ENCODE results near the gene PLA2G12A. TPM values are rescaled to one million over a fixed set of nuclear protein-coding genes. Genes with fewer than 3 reads are reported as not detected.

The PLA2G12A gene
- total RNA-seq, 4 donors from 2014 or later = 15.6 to 33.2 (median 20.5) TPM

- 98% methylated on average over 1 of the region's 1 CpG for WGBS
- TF ChIP-seq CTCF (IDR thresholded peaks at IDR 0.05) = no peak
- TF ChIP-seq EP300 (IDR thresholded peaks at IDR 0.05) = no peak
- TF ChIP-seq POLR2AphosphoS5 (IDR thresholded peaks at IDR 0.05) = no peak
- no peak for TF ChIP-seq POLR2A (IDR thresholded peaks at IDR 0.05)
- DNase-seq (ENCODE audit: low spot score in 2 of 2) = no peak
These were observed 18.2 kb upstream of the PLA2G12A start for GRCh38 chr4:109748114-109748513.

GRCh38 chr4:109746728-109747127 is 16.9 kb upstream of the PLA2G12A start:
- no peak overlapping the region for H3K4me3 ChIP-seq
- DNase-seq (ENCODE audit: low spot score in 2 of 2) = no peak
- TF ChIP-seq POLR2A (IDR thresholded peaks at IDR 0.05) = no peak
- no peak for TF ChIP-seq POLR2AphosphoS5 (IDR thresholded peaks at IDR 0.05)
- TF ChIP-seq CTCF (IDR thresholded peaks at IDR 0.05) = no peak
- TF ChIP-seq EP300 (IDR thresholded peaks at IDR 0.05) = no peak
- no peaks in the 10 kb centered on the region for H3K27me3 ChIP-seq
- no peaks in the 10 kb centered on the region for H3K9me3 ChIP-seq
- H3K36me3 ChIP-seq = no peaks in the 10 kb centered on the region
- H3K4me1 ChIP-seq = no peaks in the 10 kb centered on the region
- 81% methylated on average over 2 of the region's 2 CpGs for WGBS
- no peak overlapping the region for H3K27ac ChIP-seq

More at GRCh38 chr4:109748114-109748513, 18.2 kb upstream of the PLA2G12A start:
- Histone ChIP-seq H3K27ac (no peak overlapping the region), H3K9me3 (no peaks in the 10 kb centered on the region), H3K27me3 (no peaks in the 10 kb centered on the region), H3K36me3 (no peaks in the 10 kb centered on the region), H3K4me1 (no peaks in the 10 kb centered on the region), H3K4me3 (no peak overlapping the region)

- TF ChIP-seq CTCF (IDR thresholded peaks at IDR 0.05) (no peak), POLR2AphosphoS5 (IDR thresholded peaks at IDR 0.05) (no peak), EP300 (IDR thresholded peaks at IDR 0.05) (no peak), POLR2A (IDR thresholded peaks at IDR 0.05) (no peak)
- no peak overlapping the region for H3K27ac ChIP-seq
- H3K36me3 ChIP-seq = no peaks in the 10 kb centered on the region
- H3K27me3 ChIP-seq = no peaks in the 10 kb centered on the region
- no peaks in the 10 kb centered on the region for H3K9me3 ChIP-seq
- H3K4me1 ChIP-seq = no peaks in the 10 kb centered on the region
- DNase-seq (ENCODE audit: low spot score in 2 of 2) = no peak
- no peak overlapping the region for H3K4me3 ChIP-seq
These were observed 16.0 kb upstream of the PLA2G12A start for GRCh38 chr4:109745830-109746229.

- no peak for DNase-seq (ENCODE audit: low spot score in 2 of 2)
- WGBS = 60% methylated on average over 3 of the region's 3 CpGs
- H3K27ac ChIP-seq = no peak overlapping the region
- H3K4me3 ChIP-seq = no peak overlapping the region
- H3K36me3 ChIP-seq = no peaks in the 10 kb centered on the region
- peaks cover 3% of the 10 kb centered on the region for H3K27me3 ChIP-seq
- H3K4me1 ChIP-seq = no peaks in the 10 kb centered on the region
- no peaks in the 10 kb centered on the region for H3K9me3 ChIP-seq
- no peak for TF ChIP-seq EP300 (IDR thresholded peaks at IDR 0.05)
- TF ChIP-seq POLR2AphosphoS5 (IDR thresholded peaks at IDR 0.05) = no peak
- TF ChIP-seq POLR2A (IDR thresholded peaks at IDR 0.05) = no peak
- TF ChIP-seq CTCF (IDR thresholded peaks at IDR 0.05) = no peak
These were observed 9.7 kb upstream of the PLA2G12A start for GRCh38 chr4:109739547-109739946.

GRCh38 chr4:109738104-109738872 is 8.4 kb upstream of the PLA2G12A start:
- TF ChIP-seq CTCF (IDR thresholded peaks at IDR 0.05) = no peak
- TF ChIP-seq EP300 (IDR thresholded peaks at IDR 0.05) = no peak
- TF ChIP-seq POLR2AphosphoS5 (IDR thresholded peaks at IDR 0.05) = no peak
- no peak for TF ChIP-seq POLR2A (IDR thresholded peaks at IDR 0.05)
- H3K27ac ChIP-seq = no peak overlapping the region
- H3K9me3 ChIP-seq = no peaks in the 10 kb centered on the region
- H3K4me3 ChIP-seq = no peak overlapping the region
- no peak for DNase-seq (ENCODE audit: low spot score in 2 of 2)
- H3K36me3 ChIP-seq = no peaks in the 10 kb centered on the region
- H3K4me1 ChIP-seq = no peaks in the 10 kb centered on the region
- H3K27me3 ChIP-seq = peaks cover 3% of the 10 kb centered on the region
- 80% methylated on average over 10 of the region's 10 CpGs for WGBS
